ENCODE measurements around the gene DNAAF1.

Gene DNAAF1

DNA sequence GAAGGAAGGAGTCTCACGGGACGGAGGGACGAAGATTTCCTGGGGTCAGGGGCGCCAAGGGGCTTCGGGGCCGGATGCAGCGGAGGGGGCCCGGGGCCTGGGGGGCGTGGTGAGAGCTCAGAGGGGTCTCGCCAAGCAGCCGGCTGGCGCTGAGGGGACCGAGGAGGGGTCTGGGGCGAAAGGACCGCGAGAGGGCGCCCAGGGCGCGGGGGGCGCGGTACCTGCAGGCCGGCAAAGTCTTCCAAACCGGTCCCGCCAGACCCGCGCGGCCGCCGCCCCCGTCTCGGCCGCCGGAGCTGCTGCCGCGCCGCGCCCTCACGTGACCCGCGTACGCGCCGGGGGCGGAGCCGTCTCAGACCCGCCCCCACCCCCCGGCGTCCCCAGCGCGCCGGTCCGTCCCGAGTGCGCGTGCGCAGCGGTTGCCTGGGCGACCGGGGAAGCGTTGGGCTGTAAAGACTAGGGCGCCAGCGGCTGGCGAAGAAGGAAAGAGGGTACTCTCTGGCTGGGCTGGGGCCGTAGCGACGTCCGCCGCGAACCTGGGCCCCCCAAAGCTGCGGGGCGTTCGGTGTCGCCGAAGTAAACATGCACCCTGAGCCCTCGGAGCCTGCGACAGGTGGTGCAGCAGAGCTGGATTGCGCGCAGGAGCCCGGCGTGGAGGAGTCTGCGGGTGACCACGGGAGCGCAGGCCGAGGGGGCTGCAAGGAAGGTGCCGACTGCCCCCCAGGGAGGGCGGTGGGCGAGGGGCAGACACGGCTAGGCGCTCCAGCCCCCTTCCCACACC is at the start of gene DNAAF1, which contains the start of gene HSDL1:
TSS of gene DNAAF1 (plus strand) at position 450 of the 781 bp plus-strand sequence. CDS start at position 583, 133 bp downstream.
TSS of gene HSDL1 (minus strand) at position 319 of the 781 bp plus-strand sequence. CDS start 13,856 bp downstream, outside the sequence.
- no peaks in the 10 kb centered on the region for H3K9me3 ChIP-seq (ENCODE audit: insufficient read depth, low read length)
- TF ChIP-seq, protein P1, sequence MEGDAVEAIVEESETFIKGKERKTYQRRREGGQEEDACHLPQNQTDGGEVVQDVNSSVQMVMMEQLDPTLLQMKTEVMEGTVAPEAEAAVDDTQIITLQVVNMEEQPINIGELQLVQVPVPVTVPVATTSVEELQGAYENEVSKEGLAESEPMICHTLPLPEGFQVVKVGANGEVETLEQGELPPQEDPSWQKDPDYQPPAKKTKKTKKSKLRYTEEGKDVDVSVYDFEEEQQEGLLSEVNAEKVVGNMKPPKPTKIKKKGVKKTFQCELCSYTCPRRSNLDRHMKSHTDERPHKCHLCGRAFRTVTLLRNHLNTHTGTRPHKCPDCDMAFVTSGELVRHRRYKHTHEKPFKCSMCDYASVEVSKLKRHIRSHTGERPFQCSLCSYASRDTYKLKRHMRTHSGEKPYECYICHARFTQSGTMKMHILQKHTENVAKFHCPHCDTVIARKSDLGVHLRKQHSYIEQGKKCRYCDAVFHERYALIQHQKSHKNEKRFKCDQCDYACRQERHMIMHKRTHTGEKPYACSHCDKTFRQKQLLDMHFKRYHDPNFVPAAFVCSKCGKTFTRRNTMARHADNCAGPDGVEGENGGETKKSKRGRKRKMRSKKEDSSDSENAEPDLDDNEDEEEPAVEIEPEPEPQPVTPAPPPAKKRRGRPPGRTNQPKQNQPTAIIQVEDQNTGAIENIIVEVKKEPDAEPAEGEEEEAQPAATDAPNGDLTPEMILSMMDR (IDR thresholded peaks at IDR 0.05; ENCODE audit: low read depth, low read length) = no peak
- no peak for TF ChIP-seq EZH2phosphoT487 (IDR thresholded peaks at IDR 0.05; ENCODE audit: low read depth)
- H3K79me2 ChIP-seq (ENCODE audit: low read length) = peaks cover 4% of the 10 kb centered on the region; the same call in 1 of the 2 replicates
- H3K27ac ChIP-seq (ENCODE audit: low read length) = no peak within 1 kb of the TSS
- no peaks in the 10 kb centered on the region for H4K20me1 ChIP-seq (ENCODE audit: insufficient read depth, low read length)
- H3K9ac ChIP-seq (ENCODE audit: low read length) = peak within 1 kb of the TSS; percentile 79
- H3K4me3 ChIP-seq (ENCODE audit: low read length) = peak within 1 kb of the TSS; percentile 97
- peak within 1 kb of the TSS; percentile 92 for H3K4me2 ChIP-seq (ENCODE audit: low read length)
- H2AFZ ChIP-seq (ENCODE audit: low read depth, low read length) = peak within 1 kb of the TSS; percentile 87
- peaks cover 7% of the 10 kb centered on the region for H3K27me3 ChIP-seq (ENCODE audit: low read depth, low read length)
- no peaks in the 10 kb centered on the region for H3K4me1 ChIP-seq (ENCODE audit: low read length)
- H3K36me3 ChIP-seq (replicated peaks; ENCODE audit: low read depth, low read length) = no peaks in the 10 kb centered on the region

DNA sequence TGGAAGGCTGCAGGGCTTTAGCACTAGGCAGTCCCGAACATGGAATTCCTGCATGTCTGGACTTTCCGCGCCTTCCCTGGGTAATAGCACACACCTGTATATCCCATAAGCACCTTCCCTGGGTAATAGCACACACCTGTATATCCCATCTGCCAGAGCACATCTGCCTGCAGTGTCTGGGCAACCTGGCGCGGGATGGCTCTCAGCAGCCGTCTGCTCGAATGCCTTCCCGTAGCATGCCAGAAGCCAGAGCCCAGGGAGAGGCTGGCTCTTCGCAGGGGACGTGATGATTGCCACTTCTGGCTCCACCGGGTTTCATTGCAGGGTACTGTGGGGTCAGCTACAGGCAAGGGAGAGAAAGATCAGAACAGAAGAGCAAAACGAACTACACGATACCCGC is 49.6 kb upstream of the DNAAF1 start:
- Histone ChIP-seq H3K9me3 (ENCODE audit: insufficient read depth, low read length) (no peaks in the 10 kb centered on the region), H4K20me1 (ENCODE audit: insufficient read depth, low read length) (peaks cover 47% of the 10 kb centered on the region), H2AFZ (ENCODE audit: low read depth, low read length) (no peak overlapping the region), H3K79me2 (ENCODE audit: low read length) (no peaks in the 10 kb centered on the region), H3K4me3 (ENCODE audit: low read length) (no peak overlapping the region), H3K4me2 (ENCODE audit: low read length) (no peak overlapping the region), H3K27me3 (ENCODE audit: low read depth, low read length) (no peaks in the 10 kb centered on the region), H3K36me3 (replicated peaks; ENCODE audit: low read depth, low read length) (peaks cover 53% of the 10 kb centered on the region), H3K9ac (ENCODE audit: low read length) (no peak overlapping the region), H3K4me1 (ENCODE audit: low read length) (peaks cover 9% of the 10 kb centered on the region), H3K27ac (ENCODE audit: low read length) (no peak overlapping the region)
- TF ChIP-seq, protein P1 (IDR thresholded peaks at IDR 0.05; ENCODE audit: low read depth, low read length) = no peak
- no peak for TF ChIP-seq EZH2phosphoT487 (IDR thresholded peaks at IDR 0.05; ENCODE audit: low read depth)

DNA sequence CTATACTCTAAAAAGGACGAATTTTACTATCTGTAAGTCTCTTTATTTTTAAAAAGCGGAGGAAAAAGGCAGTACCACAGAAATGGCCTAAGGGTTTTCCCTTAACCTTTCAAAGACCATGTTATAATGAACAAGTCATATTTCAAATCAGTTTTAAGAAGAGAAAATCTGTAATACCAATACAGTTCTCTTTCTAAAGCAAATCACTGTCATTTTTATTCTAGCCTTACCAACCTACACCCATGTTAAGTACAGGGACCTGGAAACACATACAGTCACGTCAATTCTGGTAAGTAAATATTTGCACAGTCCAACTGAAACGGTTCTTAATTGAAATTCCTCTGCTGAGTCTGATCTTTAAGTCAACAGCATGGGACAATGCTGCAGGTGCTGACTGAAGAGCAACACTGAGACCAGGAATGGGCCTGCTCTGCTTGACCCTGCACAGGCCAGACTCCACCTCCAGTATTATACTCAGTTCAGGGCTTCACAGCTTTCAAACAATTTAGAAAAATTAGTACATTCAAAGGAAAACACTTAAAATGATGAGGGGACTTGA is 48.6 kb upstream of the DNAAF1 start:
- Histone ChIP-seq H3K4me1 (ENCODE audit: low read length) (peaks cover 9% of the 10 kb centered on the region), H3K79me2 (ENCODE audit: low read length) (no peaks in the 10 kb centered on the region), H3K36me3 (replicated peaks; ENCODE audit: low read depth, low read length) (peaks cover 50% of the 10 kb centered on the region), H3K27ac (ENCODE audit: low read length) (no peak overlapping the region), H4K20me1 (ENCODE audit: insufficient read depth, low read length) (peaks cover 46% of the 10 kb centered on the region), H3K4me2 (ENCODE audit: low read length) (no peak overlapping the region), H3K4me3 (ENCODE audit: low read length) (no peak overlapping the region), H3K9ac (ENCODE audit: low read length) (no peak overlapping the region), H2AFZ (ENCODE audit: low read depth, low read length) (no peak overlapping the region), H3K9me3 (ENCODE audit: insufficient read depth, low read length) (no peaks in the 10 kb centered on the region), H3K27me3 (ENCODE audit: low read depth, low read length) (no peaks in the 10 kb centered on the region)
- no peak for TF ChIP-seq EZH2phosphoT487 (IDR thresholded peaks at IDR 0.05; ENCODE audit: low read depth)

DNA sequence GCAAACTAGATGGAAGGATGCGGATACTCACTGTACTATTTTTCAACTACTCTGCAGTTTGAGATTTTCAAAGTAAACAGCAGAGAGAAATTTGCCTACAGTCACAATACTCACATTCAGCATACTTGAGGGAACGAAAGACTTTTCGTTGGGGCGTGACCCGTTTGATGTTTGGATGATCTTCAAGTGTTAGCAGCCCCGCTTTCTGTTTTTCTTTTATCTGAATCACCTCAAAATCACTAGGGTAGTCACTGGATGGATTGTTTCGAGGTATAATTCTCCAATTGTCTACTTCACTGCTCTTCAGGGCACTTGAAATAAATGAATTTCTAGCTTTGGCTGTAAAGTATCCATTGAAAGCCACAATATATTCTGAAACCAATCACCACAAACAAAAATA is 46.2 kb upstream of the DNAAF1 start:
- TF ChIP-seq, protein P1 (IDR thresholded peaks at IDR 0.05; ENCODE audit: low read depth, low read length) = no peak
- TF ChIP-seq EZH2phosphoT487 (IDR thresholded peaks at IDR 0.05; ENCODE audit: low read depth) = no peak
- no peaks in the 10 kb centered on the region; the same call in 1 of the 2 replicates for H3K79me2 ChIP-seq (ENCODE audit: low read length)
- H3K4me2 ChIP-seq (ENCODE audit: low read length) = no peak overlapping the region

More for the DNA sequence above, 46.2 kb upstream of the DNAAF1 start:
- Histone ChIP-seq H3K4me3 (ENCODE audit: low read length) (no peak overlapping the region), H3K36me3 (replicated peaks; ENCODE audit: low read depth, low read length) (peaks cover 36% of the 10 kb centered on the region), H3K9ac (ENCODE audit: low read length) (no peak overlapping the region), H2AFZ (ENCODE audit: low read depth, low read length) (no peak overlapping the region), H3K27me3 (ENCODE audit: low read depth, low read length) (no peaks in the 10 kb centered on the region), H4K20me1 (ENCODE audit: insufficient read depth, low read length) (peaks cover 56% of the 10 kb centered on the region), H3K4me1 (ENCODE audit: low read length) (peaks cover 9% of the 10 kb centered on the region), H3K27ac (ENCODE audit: low read length) (no peak overlapping the region), H3K9me3 (ENCODE audit: insufficient read depth, low read length) (no peaks in the 10 kb centered on the region)

Data from OCI-LY3 (cell line).